Measurements from ENCODE around the gene CELF2. TPM values are rescaled to one million over a fixed set of nuclear protein-coding genes. Genes with fewer than 3 reads are reported as not detected.
"Not testable (repeated sequence)": the region's sequence is repeated elsewhere in the genome, so short reads cannot be mapped to it uniquely, and the experiment has no call there.

Gene CELF2
- total RNA-seq, 4 donors from 2014 or later, result 8.7 to 28.6 (median 22.9) TPM

- Histone ChIP-seq H3K27ac (no peak overlapping the region), H3K4me3 (no peak overlapping the region), H3K27me3 (no peaks in the 10 kb centered on the region), H3K36me3 (no peaks in the 10 kb centered on the region), H3K4me1 (no peaks in the 10 kb centered on the region), H3K9me3 (no peaks in the 10 kb centered on the region)
- no peak for DNase-seq (ENCODE audit: low spot score in 2 of 2)
- 87% methylated on average over 5 of the region's 5 CpGs for WGBS
- TF ChIP-seq POLR2AphosphoS5 (IDR thresholded peaks at IDR 0.05), result no peak
- TF ChIP-seq EP300 (IDR thresholded peaks at IDR 0.05), result no peak
- TF ChIP-seq CTCF (IDR thresholded peaks at IDR 0.05), result no peak
- no peak for TF ChIP-seq POLR2A (IDR thresholded peaks at IDR 0.05)
Measured at GRCh38 chr10:10995120-10995519, 22.6 kb upstream of the CELF2 start.

- WGBS, result 73% methylated on average over 7 of the region's 7 CpGs
- no peaks in the 10 kb centered on the region for H3K36me3 ChIP-seq
- no peak overlapping the region for H3K27ac ChIP-seq
- H3K27me3 ChIP-seq, result no peaks in the 10 kb centered on the region
- no peaks in the 10 kb centered on the region for H3K4me1 ChIP-seq
- no peak overlapping the region for H3K4me3 ChIP-seq
- TF ChIP-seq CTCF (IDR thresholded peaks at IDR 0.05) (no peak), POLR2A (IDR thresholded peaks at IDR 0.05) (no peak), POLR2AphosphoS5 (IDR thresholded peaks at IDR 0.05) (no peak), EP300 (IDR thresholded peaks at IDR 0.05) (no peak)
- H3K9me3 ChIP-seq, result no peaks in the 10 kb centered on the region
- DNase-seq (ENCODE audit: low spot score in 2 of 2), result no peak
Measured at GRCh38 chr10:10996966-10997620, 20.6 kb upstream of the CELF2 start.

GRCh38 chr10:10999501-10999900 is 18.2 kb upstream of the CELF2 start:
- not testable (repeated sequence) for H3K27ac ChIP-seq; H3K36me3 ChIP-seq; H3K27me3 ChIP-seq; H3K4me3 ChIP-seq; DNase-seq (ENCODE audit: low spot score in 2 of 2); H3K9me3 ChIP-seq; H3K4me1 ChIP-seq
- 98% methylated on average over 4 of the region's 4 CpGs for WGBS

- Histone ChIP-seq H3K27ac (no peak overlapping the region), H3K27me3 (peaks cover under 1% of the 10 kb centered on the region), H3K4me1 (no peaks in the 10 kb centered on the region), H3K9me3 (no peaks in the 10 kb centered on the region), H3K36me3 (no peaks in the 10 kb centered on the region), H3K4me3 (no peak overlapping the region)
- no peak for DNase-seq (ENCODE audit: low spot score in 2 of 2)
- WGBS, result 91% methylated on average over 5 of the region's 5 CpGs
- TF ChIP-seq CTCF (IDR thresholded peaks at IDR 0.05), result no peak
- no peak for TF ChIP-seq POLR2AphosphoS5 (IDR thresholded peaks at IDR 0.05)
- no peak for TF ChIP-seq EP300 (IDR thresholded peaks at IDR 0.05)
- no peak for TF ChIP-seq POLR2A (IDR thresholded peaks at IDR 0.05)
Measured at GRCh38 chr10:11002485-11002884, 15.2 kb upstream of the CELF2 start.

- Histone ChIP-seq H3K27me3 (peaks cover 4% of the 10 kb centered on the region), H3K36me3 (no peaks in the 10 kb centered on the region), H3K27ac (no peak overlapping the region), H3K4me3 (no peak overlapping the region), H3K9me3 (no peaks in the 10 kb centered on the region), H3K4me1 (no peaks in the 10 kb centered on the region)
- TF ChIP-seq POLR2AphosphoS5 (IDR thresholded peaks at IDR 0.05), result no peak
- no peak for TF ChIP-seq CTCF (IDR thresholded peaks at IDR 0.05)
- DNase-seq (ENCODE audit: low spot score in 2 of 2), result no peak
- WGBS, result 68% methylated on average over 3 of the region's 3 CpGs
Measured at GRCh38 chr10:11002916-11003315, 14.8 kb upstream of the CELF2 start.

GRCh38 chr10:11003679-11004078 is 14.0 kb upstream of the CELF2 start:
- Histone ChIP-seq H3K9me3 (no peaks in the 10 kb centered on the region), H3K36me3 (no peaks in the 10 kb centered on the region), H3K4me1 (no peaks in the 10 kb centered on the region), H3K27ac (no peak overlapping the region), H3K27me3 (peaks cover 4% of the 10 kb centered on the region), H3K4me3 (no peak overlapping the region)
- DNase-seq (ENCODE audit: low spot score in 2 of 2), result no peak
- WGBS, result 84% methylated on average over 4 of the region's 4 CpGs
- TF ChIP-seq POLR2A (IDR thresholded peaks at IDR 0.05) (no peak), POLR2AphosphoS5 (IDR thresholded peaks at IDR 0.05) (no peak), EP300 (IDR thresholded peaks at IDR 0.05) (no peak), CTCF (IDR thresholded peaks at IDR 0.05) (no peak)

All from suprapubic skin (tissue), 4 donors.